KMS-11 (cell line): ENCODE measurements around the gene PAM.

Source experiments
- H2AFZ ChIP-seq: fragments of 200-600 bp; sonication (generic); 2 replicates; pipeline ENCODE4 v1.6.1; 2016; ENCODE audit warnings: antibody characterized with exemption, mixed run types, low read depth
- H3K27ac ChIP-seq: fragments of 200-600 bp; sonication (generic); 2 replicates; pipeline ENCODE4 v1.6.1; 2016; ENCODE audit warnings: mild to moderate bottlenecking, mixed run types
- H3K27me3 ChIP-seq: fragments of 200-600 bp; sonication (generic); 2 replicates; pipeline ENCODE4 v1.6.1; 2017; ENCODE audit warnings: mild to moderate bottlenecking, low read depth, mixed run types, moderate library complexity; ENCODE audit not compliant: insufficient read depth
- H3K36me3 ChIP-seq: fragments of 200-600 bp; sonication (generic); 2 replicates; pipeline ENCODE4 v1.6.1; 2017; ENCODE audit warnings: mild to moderate bottlenecking, mixed run types; ENCODE audit not compliant: insufficient read depth
- H3K4me1 ChIP-seq: fragments of 200-600 bp; sonication (generic); 2 replicates; pipeline ENCODE4 v1.6.1; 2016; ENCODE audit warnings: mild to moderate bottlenecking, low read depth, mixed run types; ENCODE audit not compliant: poor library complexity, severe bottlenecking
- H3K4me2 ChIP-seq: fragments of 200-600 bp; sonication (generic); 2 replicates; pipeline ENCODE4 v1.7.0; 2016; ENCODE audit warnings: mild to moderate bottlenecking, mixed run types
- H3K4me3 ChIP-seq: fragments of 200-600 bp; sonication (generic); IDR thresholded peaks from 2 replicates; pipeline ENCODE4 v1.6.1; 2017; ENCODE audit warnings: low read depth, low read length, mixed read lengths; ENCODE audit not compliant: insufficient read depth
- H3K79me2 ChIP-seq: fragments of 200-600 bp; sonication (generic); 2 replicates; pipeline ENCODE4 v1.6.1; 2016; ENCODE audit warnings: low read depth, mixed run types; ENCODE audit not compliant: insufficient read depth
- H3K9ac ChIP-seq: fragments of 200-600 bp; sonication (generic); 2 replicates; pipeline ENCODE4 v1.6.1; 2016; ENCODE audit warnings: mild to moderate bottlenecking, mixed run types
- H4K20me1 ChIP-seq: fragments of 200-600 bp; sonication (generic); 2 replicates; pipeline ENCODE4 v1.6.1; 2016; ENCODE audit warnings: mild to moderate bottlenecking, mixed run types; ENCODE audit not compliant: insufficient read depth
- TF ChIP-seq, protein P1 (sequence below): fragments of 200-600 bp; sonication (generic); conservative IDR thresholded peaks from 2 replicates; pipeline ENCODE4 v1.6.1; 2017; ENCODE audit warnings: low read depth, mild to moderate bottlenecking, antibody characterized with exemption, low read length, moderate library complexity, mixed read lengths

The PAM gene

DNA sequence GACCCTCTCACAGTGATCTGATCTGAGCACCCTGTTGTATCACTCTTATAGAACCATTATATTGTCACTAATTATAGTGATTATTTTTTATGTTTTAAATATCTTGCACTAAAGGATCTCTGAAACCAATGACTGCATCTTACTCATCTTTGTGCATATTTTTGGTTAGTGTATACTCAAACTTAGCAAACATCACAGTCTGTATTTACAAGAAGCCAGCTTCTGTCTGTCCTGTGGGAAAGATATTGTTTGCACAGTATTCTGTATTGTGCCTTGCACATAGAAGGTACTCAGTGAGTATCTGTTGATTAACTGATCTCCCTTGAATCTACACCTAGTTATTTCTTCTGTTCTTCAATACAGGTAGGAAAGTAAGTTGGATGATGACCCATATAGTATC lies 131.5 kb downstream of the PAM start:
- Histone ChIP-seq H3K27ac (no peak overlapping the region), H2AFZ (no peak overlapping the region), H4K20me1 (no peaks in the 10 kb centered on the region), H3K27me3 (no peaks in the 10 kb centered on the region), H3K79me2 (no peaks in the 10 kb centered on the region), H3K4me2 (no peak overlapping the region), H3K4me1 (no peaks in the 10 kb centered on the region), H3K9ac (no peak overlapping the region), H3K4me3 (no peak overlapping the region), H3K36me3 (no peaks in the 10 kb centered on the region)
- TF ChIP-seq, protein P1, sequence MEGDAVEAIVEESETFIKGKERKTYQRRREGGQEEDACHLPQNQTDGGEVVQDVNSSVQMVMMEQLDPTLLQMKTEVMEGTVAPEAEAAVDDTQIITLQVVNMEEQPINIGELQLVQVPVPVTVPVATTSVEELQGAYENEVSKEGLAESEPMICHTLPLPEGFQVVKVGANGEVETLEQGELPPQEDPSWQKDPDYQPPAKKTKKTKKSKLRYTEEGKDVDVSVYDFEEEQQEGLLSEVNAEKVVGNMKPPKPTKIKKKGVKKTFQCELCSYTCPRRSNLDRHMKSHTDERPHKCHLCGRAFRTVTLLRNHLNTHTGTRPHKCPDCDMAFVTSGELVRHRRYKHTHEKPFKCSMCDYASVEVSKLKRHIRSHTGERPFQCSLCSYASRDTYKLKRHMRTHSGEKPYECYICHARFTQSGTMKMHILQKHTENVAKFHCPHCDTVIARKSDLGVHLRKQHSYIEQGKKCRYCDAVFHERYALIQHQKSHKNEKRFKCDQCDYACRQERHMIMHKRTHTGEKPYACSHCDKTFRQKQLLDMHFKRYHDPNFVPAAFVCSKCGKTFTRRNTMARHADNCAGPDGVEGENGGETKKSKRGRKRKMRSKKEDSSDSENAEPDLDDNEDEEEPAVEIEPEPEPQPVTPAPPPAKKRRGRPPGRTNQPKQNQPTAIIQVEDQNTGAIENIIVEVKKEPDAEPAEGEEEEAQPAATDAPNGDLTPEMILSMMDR, result no peak

DNA sequence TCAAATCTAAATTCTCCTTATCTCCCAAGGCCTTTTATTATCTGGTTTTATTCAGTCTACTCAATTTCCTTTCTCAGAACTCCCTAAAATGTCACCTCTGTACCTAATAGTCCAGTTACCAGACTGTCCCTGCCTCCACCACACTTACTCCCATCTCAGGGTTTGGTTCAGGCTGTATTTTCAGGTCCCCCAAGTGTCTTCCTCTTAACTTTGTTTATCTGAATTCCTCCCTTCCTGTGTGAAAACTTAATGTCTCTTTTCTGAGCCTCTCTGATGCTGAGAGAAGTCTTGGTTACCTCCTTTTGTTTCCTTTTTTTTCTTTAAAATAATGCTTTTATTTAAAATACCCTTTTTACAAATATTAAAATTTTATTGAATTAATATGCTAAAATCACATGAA lies 133.4 kb downstream of the PAM start:
- TF ChIP-seq, protein P1, result no peak

DNA sequence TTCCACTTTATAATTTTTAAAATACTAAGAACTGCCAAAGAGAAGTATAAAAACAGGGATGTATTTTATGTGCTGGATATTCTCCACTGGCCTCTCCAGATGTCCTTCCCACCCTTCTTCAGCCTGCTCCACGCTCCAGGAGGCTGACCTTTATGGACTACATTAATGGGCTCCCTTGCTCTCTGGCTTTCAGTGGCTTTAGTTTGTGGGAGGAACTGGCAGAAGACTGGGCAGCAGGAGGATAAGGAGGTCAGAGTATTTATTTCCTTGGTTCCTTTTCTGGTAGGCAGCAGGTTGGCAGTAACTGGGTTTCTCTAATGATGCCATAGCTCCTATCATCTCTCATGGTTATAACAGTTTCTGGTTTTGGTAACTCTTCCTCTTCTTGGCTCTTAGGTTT lies 133.9 kb downstream of the PAM start:
- TF ChIP-seq, protein P1, result no peak
- H3K79me2 ChIP-seq, result no peaks in the 10 kb centered on the region
- no peaks in the 10 kb centered on the region for H3K27me3 ChIP-seq
- H4K20me1 ChIP-seq, result no peaks in the 10 kb centered on the region
- H3K4me1 ChIP-seq, result no peaks in the 10 kb centered on the region
- H3K27ac ChIP-seq, result no peak overlapping the region
- no peaks in the 10 kb centered on the region for H3K36me3 ChIP-seq
- H2AFZ ChIP-seq, result no peak overlapping the region
- no peak overlapping the region for H3K4me2 ChIP-seq
- H3K4me3 ChIP-seq, result no peak overlapping the region
- H3K9ac ChIP-seq, result no peak overlapping the region

More for the DNA sequence above, 133.4 kb downstream of the PAM start:
- Histone ChIP-seq H3K27me3 (no peaks in the 10 kb centered on the region), H3K79me2 (no peaks in the 10 kb centered on the region), H3K9ac (no peak overlapping the region), H2AFZ (no peak overlapping the region), H4K20me1 (no peaks in the 10 kb centered on the region), H3K4me1 (no peaks in the 10 kb centered on the region), H3K27ac (no peak overlapping the region), H3K4me2 (no peak overlapping the region), H3K4me3 (no peak overlapping the region), H3K36me3 (no peaks in the 10 kb centered on the region)

DNA sequence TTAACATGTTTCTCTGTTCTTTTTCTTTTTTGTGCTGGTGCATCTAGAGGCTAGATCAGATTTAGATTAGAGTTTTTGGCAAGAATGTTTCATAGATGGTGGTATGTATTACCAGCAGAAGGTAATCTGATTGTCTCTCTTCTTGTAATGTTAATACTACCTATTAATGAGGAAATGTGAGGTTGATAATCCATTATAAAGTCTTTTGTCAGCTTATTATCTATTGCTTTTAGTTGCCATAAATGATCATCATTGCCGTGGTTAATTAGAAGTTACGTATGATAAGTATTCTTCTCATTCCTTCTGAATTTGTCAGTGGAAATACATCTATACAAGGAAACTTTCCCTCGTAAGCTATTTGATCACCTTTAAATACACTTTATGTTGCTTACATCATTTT lies 135.0 kb downstream of the PAM start:
- Histone ChIP-seq H2AFZ (no peak overlapping the region), H4K20me1 (no peaks in the 10 kb centered on the region), H3K4me1 (no peaks in the 10 kb centered on the region), H3K79me2 (no peaks in the 10 kb centered on the region), H3K27me3 (no peaks in the 10 kb centered on the region), H3K4me3 (no peak overlapping the region), H3K9ac (no peak overlapping the region), H3K27ac (no peak overlapping the region), H3K36me3 (no peaks in the 10 kb centered on the region), H3K4me2 (no peak overlapping the region)
- TF ChIP-seq, protein P1, result no peak

DNA sequence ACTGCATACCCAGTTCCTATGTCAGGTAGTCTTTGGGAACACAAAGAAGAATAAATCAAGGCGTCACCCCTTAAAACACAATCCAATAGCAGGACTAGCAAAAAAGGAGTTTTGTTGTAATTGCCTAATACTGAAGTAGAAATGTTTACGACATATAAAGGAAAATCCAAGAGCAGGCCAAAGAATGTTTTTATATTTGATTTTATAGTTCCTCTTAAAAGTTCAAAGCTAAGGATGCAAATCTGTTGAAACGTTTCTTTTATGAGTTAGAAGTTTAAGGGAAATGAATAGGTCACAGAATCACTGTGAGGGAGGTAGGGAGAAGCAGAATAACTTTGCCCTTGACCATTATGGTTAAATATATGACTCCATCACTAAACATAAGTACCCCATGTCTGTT lies 136.1 kb downstream of the PAM start:
- no peaks in the 10 kb centered on the region for H3K79me2 ChIP-seq
- no peaks in the 10 kb centered on the region for H3K36me3 ChIP-seq
- H3K27ac ChIP-seq, result no peak overlapping the region
- no peaks in the 10 kb centered on the region for H4K20me1 ChIP-seq
- H3K4me2 ChIP-seq, result no peak overlapping the region
- TF ChIP-seq, protein P1, result no peak
- H3K27me3 ChIP-seq, result no peaks in the 10 kb centered on the region
- H3K4me1 ChIP-seq, result no peaks in the 10 kb centered on the region
- no peak overlapping the region for H3K9ac ChIP-seq
- no peak overlapping the region for H2AFZ ChIP-seq
- H3K4me3 ChIP-seq, result no peak overlapping the region
